ENCODE data around the gene UBE2H. TPM values are rescaled to one million over a fixed set of nuclear protein-coding genes. Genes with fewer than 3 reads are reported as not detected.
"Not testable (repeated sequence)": the region's sequence is repeated elsewhere in the genome, so short reads cannot be mapped to it uniquely, and the experiment has no call there.

UBE2H gene
- total and polyA plus RNA-seq, 2 donors: 23.2 to 31.8 TPM

DNA sequence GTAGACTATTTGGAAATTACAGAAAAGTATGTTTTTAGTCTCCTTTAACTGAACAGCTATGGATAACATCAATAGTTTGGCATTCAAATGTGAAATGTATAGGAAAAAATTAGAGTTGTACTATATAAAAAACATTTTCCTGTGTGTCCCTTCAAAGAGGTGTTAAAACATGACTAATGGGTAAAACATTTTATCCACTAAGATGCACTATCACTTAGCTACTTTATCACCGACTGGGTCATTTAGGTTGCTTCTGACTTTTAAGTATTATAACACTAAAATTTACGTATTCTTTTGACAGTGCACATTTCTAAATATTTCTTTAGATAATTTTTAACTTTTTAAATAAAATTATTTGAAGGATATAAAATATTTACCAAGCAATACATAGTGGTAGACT lies 77.6 kb downstream of the UBE2H start:
- Histone ChIP-seq H3K27ac (ENCODE audit: low read depth in 1 of 2, low read length in 1 of 2) (no peak overlapping the region), H3K4me1 (ENCODE audit: control insufficient read depth in 2 of 2, insufficient read depth in 2 of 2, low read length in 2 of 2) (no peaks in the 10 kb centered on the region), H3K36me3 (ENCODE audit: control insufficient read depth in 2 of 2, insufficient read depth in 2 of 2, low read length in 1 of 2) (peaks cover 12 to 18% of the 10 kb centered on the region in 2 donors), H3K4me3 (ENCODE audit: low read length in 2 of 2) (no peak overlapping the region), H3K27me3 (ENCODE audit: control insufficient read depth in 2 of 2, insufficient read depth in 1 of 2, low read length in 1 of 2) (no peaks in the 10 kb centered on the region), H3K9me3 (ENCODE audit: control insufficient read depth in 2 of 2, insufficient read depth in 1 of 2, low read length in 1 of 2) (no peaks in the 10 kb centered on the region)
- no peak for DNase-seq (ENCODE audit: low read depth in 6 of 9, low spot score in 9 of 9)
- WGBS: 97% methylated on average over 2 of the region's 2 CpGs

DNA sequence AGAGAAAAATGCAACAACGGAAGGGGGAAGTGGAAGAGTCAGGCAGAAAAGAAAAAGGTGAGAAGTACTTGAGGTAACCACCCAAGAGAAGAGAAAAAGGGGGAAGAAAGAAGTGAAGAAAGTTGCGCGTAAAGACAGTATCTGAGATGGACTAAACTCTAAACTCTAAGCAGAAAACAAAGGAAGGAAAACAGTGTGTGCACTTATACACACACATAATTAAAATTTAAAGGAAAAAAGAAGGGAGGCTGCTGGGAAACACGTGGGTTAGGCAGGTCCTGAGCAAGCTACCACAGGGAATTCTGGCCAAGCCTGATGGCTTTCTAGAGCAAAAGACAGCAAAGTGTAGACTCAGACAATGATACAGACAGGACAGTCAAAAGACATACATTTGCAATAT lies 78.0 kb downstream of the UBE2H start:
- 97% methylated on average over 4 of the region's 4 CpGs for WGBS
- Histone ChIP-seq H3K27me3 (ENCODE audit: control insufficient read depth in 2 of 2, insufficient read depth in 1 of 2, low read length in 1 of 2) (no peaks in the 10 kb centered on the region), H3K4me1 (ENCODE audit: control insufficient read depth in 2 of 2, insufficient read depth in 2 of 2, low read length in 2 of 2) (no peaks in the 10 kb centered on the region), H3K36me3 (ENCODE audit: control insufficient read depth in 2 of 2, insufficient read depth in 2 of 2, low read length in 1 of 2) (peaks cover 12 to 18% of the 10 kb centered on the region in 2 donors), H3K27ac (ENCODE audit: low read depth in 1 of 2, low read length in 1 of 2) (no peak overlapping the region), H3K9me3 (ENCODE audit: control insufficient read depth in 2 of 2, insufficient read depth in 1 of 2, low read length in 1 of 2) (no peaks in the 10 kb centered on the region), H3K4me3 (ENCODE audit: low read length in 2 of 2) (no peak overlapping the region)
- DNase-seq (ENCODE audit: low read depth in 6 of 9, low spot score in 9 of 9): no peak

DNA sequence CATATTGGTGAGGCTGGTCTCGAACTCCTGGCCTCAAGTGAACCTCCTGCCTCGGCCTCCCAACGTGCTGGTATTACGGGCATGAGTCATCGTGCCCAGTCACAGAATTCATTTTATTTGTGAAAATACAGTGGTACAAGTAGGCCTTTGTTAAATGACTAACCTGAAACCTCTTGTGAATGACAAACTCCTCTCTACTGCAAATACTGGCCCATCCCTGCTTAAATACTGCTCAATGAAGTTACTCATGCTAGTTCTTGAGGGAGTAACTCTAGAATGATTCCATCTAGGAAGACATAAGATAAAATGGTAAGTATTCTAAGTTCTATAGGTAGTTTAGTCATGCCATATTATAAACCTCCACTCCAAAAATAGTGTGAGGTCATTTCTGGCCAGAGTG lies 80.7 kb downstream of the UBE2H start:
- H3K36me3 ChIP-seq (ENCODE audit: control insufficient read depth in 2 of 2, insufficient read depth in 2 of 2, low read length in 1 of 2): peaks cover 6 to 12% of the 10 kb centered on the region in 2 donors
- no peak overlapping the region for H3K4me3 ChIP-seq (ENCODE audit: low read length in 2 of 2)
- H3K4me1 ChIP-seq (ENCODE audit: control insufficient read depth in 2 of 2, insufficient read depth in 2 of 2, low read length in 2 of 2): no peaks in the 10 kb centered on the region
- H3K27me3 ChIP-seq (ENCODE audit: control insufficient read depth in 2 of 2, insufficient read depth in 1 of 2, low read length in 1 of 2): no peaks in the 10 kb centered on the region
- DNase-seq (ENCODE audit: low read depth in 6 of 9, low spot score in 9 of 9): no peak
- no peaks in the 10 kb centered on the region for H3K9me3 ChIP-seq (ENCODE audit: control insufficient read depth in 2 of 2, insufficient read depth in 1 of 2, low read length in 1 of 2)
- over 99% methylated on average over 5 of the region's 5 CpGs for WGBS
- no peak overlapping the region for H3K27ac ChIP-seq (ENCODE audit: low read depth in 1 of 2, low read length in 1 of 2)

DNA sequence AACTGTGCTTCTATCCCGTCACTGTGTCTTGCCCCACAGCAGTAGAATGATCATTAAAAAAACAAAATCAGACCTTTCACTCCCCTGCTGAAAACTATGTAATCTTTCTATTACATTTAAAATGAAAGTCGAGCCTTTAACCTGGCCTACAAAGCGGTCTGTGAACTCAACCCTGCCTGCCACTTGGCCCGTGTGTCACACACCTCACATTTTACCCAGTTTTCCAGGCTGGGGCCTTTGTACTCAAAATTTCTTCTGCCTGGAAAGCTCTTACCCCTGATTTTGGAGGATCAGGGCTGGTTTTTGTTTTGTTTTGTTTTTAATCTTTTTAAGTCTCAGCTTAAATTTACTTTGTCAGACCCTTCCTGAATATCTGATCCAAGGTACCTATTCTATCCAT lies 82.1 kb downstream of the UBE2H start:
- DNase-seq (ENCODE audit: low read depth in 6 of 9, low spot score in 9 of 9): no peak
- 96% methylated on average over 4 of the region's 4 CpGs for WGBS
- H3K36me3 ChIP-seq (ENCODE audit: control insufficient read depth in 2 of 2, insufficient read depth in 2 of 2, low read length in 1 of 2): peaks cover under 1 to 12% of the 10 kb centered on the region in 2 donors

DNA sequence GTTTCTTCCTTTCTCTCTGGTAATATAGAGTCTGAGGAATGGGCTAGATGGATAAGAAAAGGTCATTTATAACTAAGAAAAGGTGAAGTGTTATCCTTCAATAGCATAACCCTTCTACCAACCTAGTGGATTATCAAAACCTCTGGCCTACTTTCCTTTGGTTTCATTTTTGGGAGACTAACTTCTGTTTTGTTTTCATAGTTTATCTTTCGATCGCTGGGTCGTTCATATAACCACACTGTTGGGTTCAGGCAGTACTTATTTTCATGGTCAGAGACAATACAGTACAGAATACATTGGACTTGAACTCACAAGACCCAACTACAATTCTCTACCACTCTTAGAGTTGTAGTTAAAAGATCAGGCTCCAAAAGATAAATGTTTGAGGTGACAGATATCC lies 86.5 kb downstream of the UBE2H start:
- Histone ChIP-seq H3K9me3 (ENCODE audit: control insufficient read depth in 2 of 2, insufficient read depth in 1 of 2, low read length in 1 of 2) (no peaks in the 10 kb centered on the region), H3K27ac (ENCODE audit: low read depth in 1 of 2, low read length in 1 of 2) (no peak overlapping the region), H3K27me3 (ENCODE audit: control insufficient read depth in 2 of 2, insufficient read depth in 1 of 2, low read length in 1 of 2) (no peaks in the 10 kb centered on the region), H3K36me3 (ENCODE audit: control insufficient read depth in 2 of 2, insufficient read depth in 2 of 2, low read length in 1 of 2) (peaks cover 0 to 5% of the 10 kb centered on the region in 2 donors), H3K4me1 (ENCODE audit: control insufficient read depth in 2 of 2, insufficient read depth in 2 of 2, low read length in 2 of 2) (no peaks in the 10 kb centered on the region), H3K4me3 (ENCODE audit: low read length in 2 of 2) (no peak overlapping the region)
- 92% methylated on average over 3 of the region's 3 CpGs for WGBS
- no peak for DNase-seq (ENCODE audit: low read depth in 6 of 9, low spot score in 9 of 9)

More for the DNA sequence above, 82.1 kb downstream of the UBE2H start:
- no peaks in the 10 kb centered on the region for H3K9me3 ChIP-seq (ENCODE audit: control insufficient read depth in 2 of 2, insufficient read depth in 1 of 2, low read length in 1 of 2)
- H3K27me3 ChIP-seq (ENCODE audit: control insufficient read depth in 2 of 2, insufficient read depth in 1 of 2, low read length in 1 of 2): no peaks in the 10 kb centered on the region
- H3K4me3 ChIP-seq (ENCODE audit: low read length in 2 of 2): no peak overlapping the region
- H3K4me1 ChIP-seq (ENCODE audit: control insufficient read depth in 2 of 2, insufficient read depth in 2 of 2, low read length in 2 of 2): no peaks in the 10 kb centered on the region
- H3K27ac ChIP-seq (ENCODE audit: low read depth in 1 of 2, low read length in 1 of 2): no peak overlapping the region

DNA sequence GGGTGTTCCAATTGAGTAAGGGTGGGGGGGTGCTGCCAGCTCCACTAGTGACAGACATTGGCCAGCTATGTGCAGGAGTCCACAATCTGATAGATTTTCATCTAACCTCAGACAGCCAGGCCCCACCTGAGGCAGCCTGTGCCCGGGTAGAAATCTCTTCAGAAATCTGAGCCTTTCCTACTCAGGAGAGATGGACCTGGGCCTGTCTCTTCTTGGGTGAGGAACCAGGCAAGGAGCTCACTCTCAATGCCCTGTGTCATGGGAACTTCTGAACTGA lies 86.9 kb downstream of the UBE2H start:
- no peak overlapping the region for H3K4me3 ChIP-seq (ENCODE audit: low read length in 2 of 2)
- H3K36me3 ChIP-seq (ENCODE audit: control insufficient read depth in 2 of 2, insufficient read depth in 2 of 2, low read length in 1 of 2): peaks cover 0 to 5% of the 10 kb centered on the region in 2 donors
- H3K27me3 ChIP-seq (ENCODE audit: control insufficient read depth in 2 of 2, insufficient read depth in 1 of 2, low read length in 1 of 2): no peaks in the 10 kb centered on the region
- H3K9me3 ChIP-seq (ENCODE audit: control insufficient read depth in 2 of 2, insufficient read depth in 1 of 2, low read length in 1 of 2): no peaks in the 10 kb centered on the region
- DNase-seq (ENCODE audit: low read depth in 6 of 9, low spot score in 9 of 9): no peak
- no peaks in the 10 kb centered on the region for H3K4me1 ChIP-seq (ENCODE audit: control insufficient read depth in 2 of 2, insufficient read depth in 2 of 2, low read length in 2 of 2)
- WGBS: 92% methylated on average over 1 of the region's 1 CpG
- no peak overlapping the region for H3K27ac ChIP-seq (ENCODE audit: low read depth in 1 of 2, low read length in 1 of 2)

DNA sequence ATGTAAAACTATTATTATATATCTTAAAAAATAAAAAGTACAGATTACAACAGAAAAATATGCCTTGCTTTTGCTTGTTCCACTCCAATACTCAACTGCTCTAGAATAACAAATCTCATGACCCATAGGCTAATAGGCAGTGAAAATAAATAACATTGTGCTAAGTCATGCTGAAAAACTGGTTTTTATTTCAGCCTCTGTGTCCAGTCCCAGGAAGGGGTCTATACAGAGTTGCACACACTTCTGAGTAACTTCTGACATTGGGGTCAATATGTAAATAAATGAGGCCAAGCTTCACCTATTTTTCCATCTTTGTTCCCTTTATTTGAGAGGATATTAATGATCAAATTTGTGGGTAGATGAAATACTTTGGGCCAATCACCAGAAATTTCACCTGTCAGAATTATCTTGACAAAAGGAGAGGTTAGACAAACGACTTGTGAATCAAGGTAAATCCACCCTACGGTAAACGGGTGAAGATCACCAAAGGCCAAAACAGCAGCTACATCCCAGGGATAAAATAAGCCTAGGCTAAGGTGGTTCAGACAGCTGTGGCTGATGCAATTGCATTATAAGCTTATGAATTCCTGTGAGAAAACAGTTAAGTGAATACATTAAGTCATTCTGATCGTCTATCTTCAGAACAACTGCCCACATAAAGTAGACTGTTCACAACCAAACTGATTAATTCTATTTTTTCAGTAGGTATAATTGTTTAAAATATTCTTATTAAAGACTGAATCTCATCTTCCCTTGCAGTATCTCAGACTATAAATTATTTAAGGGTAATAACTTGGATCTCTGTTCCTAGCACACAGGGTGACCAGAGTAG lies 87.5 kb downstream of the UBE2H start:
- no peak for DNase-seq (ENCODE audit: low read depth in 6 of 9, low spot score in 9 of 9)
- no peak overlapping the region for H3K27ac ChIP-seq (ENCODE audit: low read depth in 1 of 2, low read length in 1 of 2)
- WGBS: 96% methylated on average over 4 of the region's 4 CpGs

DNA sequence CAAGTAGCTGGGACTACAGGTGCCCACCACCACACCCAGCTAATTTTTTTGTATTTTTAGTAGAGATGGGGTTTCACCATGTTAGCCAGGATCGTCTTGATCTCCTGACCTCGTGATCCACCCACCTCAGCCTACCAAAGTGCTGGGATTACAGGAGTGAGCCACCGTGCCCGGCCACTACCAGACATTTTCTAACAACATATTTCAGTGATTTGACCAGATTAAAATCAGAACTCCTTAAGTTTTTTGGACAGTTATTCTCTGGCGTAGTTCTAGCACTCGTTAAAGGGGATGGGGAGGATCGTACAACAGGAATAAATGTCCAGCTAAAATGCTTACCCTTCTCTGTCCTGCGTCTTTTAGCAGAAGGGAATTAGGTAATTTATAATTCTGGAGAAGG lies 88.1 kb downstream of the UBE2H start:
- WGBS: 97% methylated on average over 8 of the region's 8 CpGs

More for the DNA sequence above, 87.5 kb downstream of the UBE2H start:
- H3K9me3 ChIP-seq (ENCODE audit: control insufficient read depth in 2 of 2, insufficient read depth in 1 of 2, low read length in 1 of 2): no peaks in the 10 kb centered on the region
- peaks cover 0 to 2% of the 10 kb centered on the region in 2 donors for H3K36me3 ChIP-seq (ENCODE audit: control insufficient read depth in 2 of 2, insufficient read depth in 2 of 2, low read length in 1 of 2)
- H3K4me3 ChIP-seq (ENCODE audit: low read length in 2 of 2): no peak overlapping the region
- H3K4me1 ChIP-seq (ENCODE audit: control insufficient read depth in 2 of 2, insufficient read depth in 2 of 2, low read length in 2 of 2): no peaks in the 10 kb centered on the region
- no peaks in the 10 kb centered on the region for H3K27me3 ChIP-seq (ENCODE audit: control insufficient read depth in 2 of 2, insufficient read depth in 1 of 2, low read length in 1 of 2)

DNA sequence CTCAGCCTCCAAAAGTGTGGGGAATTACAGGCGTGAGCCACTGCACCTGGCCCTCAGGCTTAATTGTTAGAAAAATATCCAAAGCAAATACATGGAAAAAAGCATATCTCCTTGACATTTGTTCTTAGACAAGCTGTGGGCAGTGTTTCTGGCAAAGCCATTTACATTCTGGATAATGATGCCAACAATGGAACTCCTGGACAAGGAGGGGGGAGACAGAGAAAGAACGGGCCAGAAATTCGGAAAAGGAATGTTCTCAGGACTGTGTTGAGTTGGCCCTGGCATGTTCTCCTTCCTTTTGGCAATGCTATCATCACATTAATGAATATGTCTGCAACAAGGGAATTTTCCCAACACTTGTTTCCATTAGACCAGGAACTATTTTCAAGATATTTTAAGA lies 88.7 kb downstream of the UBE2H start:
- H3K4me1 ChIP-seq (ENCODE audit: control insufficient read depth in 2 of 2, insufficient read depth in 2 of 2, low read length in 2 of 2): no peaks in the 10 kb centered on the region
- no peak overlapping the region for H3K27ac ChIP-seq (ENCODE audit: low read depth in 1 of 2, low read length in 1 of 2)
- whole genome bisulfite sequencing: 96% methylated on average over 3 of the region's 3 CpGs
- no peaks in the 10 kb centered on the region for H3K36me3 ChIP-seq (ENCODE audit: control insufficient read depth in 2 of 2, insufficient read depth in 2 of 2, low read length in 1 of 2)
- no peaks in the 10 kb centered on the region for H3K9me3 ChIP-seq (ENCODE audit: control insufficient read depth in 2 of 2, insufficient read depth in 1 of 2, low read length in 1 of 2)
- DNase-seq (ENCODE audit: low read depth in 6 of 9, low spot score in 9 of 9): no peak
- H3K4me3 ChIP-seq (ENCODE audit: low read length in 2 of 2): no peak overlapping the region
- H3K27me3 ChIP-seq (ENCODE audit: control insufficient read depth in 2 of 2, insufficient read depth in 1 of 2, low read length in 1 of 2): no peaks in the 10 kb centered on the region

More for the DNA sequence above, 88.1 kb downstream of the UBE2H start:
- not testable (repeated sequence) for H3K4me1 ChIP-seq (ENCODE audit: control insufficient read depth in 2 of 2, insufficient read depth in 2 of 2, low read length in 2 of 2); H3K27ac ChIP-seq (ENCODE audit: low read depth in 1 of 2, low read length in 1 of 2); H3K9me3 ChIP-seq (ENCODE audit: control insufficient read depth in 2 of 2, insufficient read depth in 1 of 2, low read length in 1 of 2); H3K27me3 ChIP-seq (ENCODE audit: control insufficient read depth in 2 of 2, insufficient read depth in 1 of 2, low read length in 1 of 2); DNase-seq (ENCODE audit: low read depth in 6 of 9, low spot score in 9 of 9); H3K36me3 ChIP-seq (ENCODE audit: control insufficient read depth in 2 of 2, insufficient read depth in 2 of 2, low read length in 1 of 2); H3K4me3 ChIP-seq (ENCODE audit: low read length in 2 of 2)

Measured in thymus (tissue), 11 donors.